GM12875 (cell line): ENCODE results near the gene CAPZB.

Source experiments
- H3K4me3 ChIP-seq: one replicate; pipeline ENCODE4 v1.5.1; 2011; ENCODE audit warnings: low read depth, low read length, control low read depth
- CTCF ChIP-seq: IDR thresholded peaks from 2 replicates; pipeline ENCODE4 v1.5.1; 2011; ENCODE audit warnings: low read depth, mild to moderate bottlenecking, control low read depth, inconsistent platforms, low read length, moderate library complexity, borderline replicate concordance; ENCODE audit not compliant: insufficient read depth

CAPZB gene

GRCh38 chr1:19425646-19426239 is 59.6 kb downstream of the CAPZB start:
- H3K4me3 ChIP-seq, result no peak overlapping the region
- no peak for TF ChIP-seq CTCF

- no peak overlapping the region for H3K4me3 ChIP-seq
- no peak for TF ChIP-seq CTCF
Measured at GRCh38 chr1:19424651-19425570, 60.4 kb downstream of the CAPZB start.

GRCh38 chr1:19423130-19423529 is 62.2 kb downstream of the CAPZB start:
- H3K4me3 ChIP-seq, result no peak overlapping the region
- TF ChIP-seq CTCF, result no peak

- no peak for TF ChIP-seq CTCF
- H3K4me3 ChIP-seq, result no peak overlapping the region
Measured at GRCh38 chr1:19421365-19421764, 64.0 kb downstream of the CAPZB start.

- no peak for TF ChIP-seq CTCF
- H3K4me3 ChIP-seq, result no peak overlapping the region
Measured at GRCh38 chr1:19420606-19421005, 64.7 kb downstream of the CAPZB start.

GRCh38 chr1:19419691-19420090 is 65.6 kb downstream of the CAPZB start:
- TF ChIP-seq CTCF, result no peak
- no peak overlapping the region for H3K4me3 ChIP-seq
